ENCODE data around the gene YPEL3. TPM values are rescaled to one million over a fixed set of nuclear protein-coding genes. Genes with fewer than 3 reads are reported as not detected.

Gene YPEL3
- total RNA-seq, 1 donor from 2014 or later = 25.5 TPM

DNA sequence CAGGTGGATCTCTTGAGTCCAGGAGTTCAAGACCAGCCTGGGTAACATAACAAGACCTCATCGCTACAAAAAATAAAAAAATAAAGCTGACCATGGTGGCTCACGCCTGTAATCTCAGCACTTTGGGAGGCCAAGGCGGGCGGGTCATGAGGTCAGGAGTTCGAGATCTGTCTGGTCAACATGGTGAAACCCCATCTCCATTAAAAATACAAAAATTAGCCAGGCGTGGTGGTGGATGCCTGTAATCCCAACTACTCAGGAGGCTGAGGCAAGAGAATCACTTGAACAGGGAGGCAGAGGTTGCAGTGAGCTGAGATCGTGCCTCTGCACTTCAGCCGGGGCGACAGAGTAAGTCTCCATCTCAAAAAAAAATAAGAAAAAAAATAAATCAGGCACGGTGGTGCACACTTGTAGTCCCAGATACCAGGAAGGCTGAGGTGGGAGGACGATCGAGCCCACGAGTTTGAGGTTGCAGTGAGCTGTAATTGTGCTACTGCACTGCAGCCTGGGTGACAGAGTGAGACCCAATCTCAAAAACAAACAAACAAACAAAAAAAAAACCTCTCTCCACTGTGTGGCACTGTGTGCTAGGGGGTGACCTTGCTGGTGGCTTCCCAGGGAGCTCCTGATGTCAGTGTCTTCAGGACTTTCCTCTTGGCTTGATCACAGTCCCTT lies 46.8 kb upstream of the YPEL3 start:
- Histone ChIP-seq H3K36me3 (ENCODE audit: control insufficient read depth, insufficient read depth, low read length) (no peaks in the 10 kb centered on the region), H3K27me3 (ENCODE audit: control insufficient read depth, insufficient read depth, low read length) (no peaks in the 10 kb centered on the region), H3K4me3 (ENCODE audit: low read depth, low read length) (no peak overlapping the region)
- TF ChIP-seq, protein P1, sequence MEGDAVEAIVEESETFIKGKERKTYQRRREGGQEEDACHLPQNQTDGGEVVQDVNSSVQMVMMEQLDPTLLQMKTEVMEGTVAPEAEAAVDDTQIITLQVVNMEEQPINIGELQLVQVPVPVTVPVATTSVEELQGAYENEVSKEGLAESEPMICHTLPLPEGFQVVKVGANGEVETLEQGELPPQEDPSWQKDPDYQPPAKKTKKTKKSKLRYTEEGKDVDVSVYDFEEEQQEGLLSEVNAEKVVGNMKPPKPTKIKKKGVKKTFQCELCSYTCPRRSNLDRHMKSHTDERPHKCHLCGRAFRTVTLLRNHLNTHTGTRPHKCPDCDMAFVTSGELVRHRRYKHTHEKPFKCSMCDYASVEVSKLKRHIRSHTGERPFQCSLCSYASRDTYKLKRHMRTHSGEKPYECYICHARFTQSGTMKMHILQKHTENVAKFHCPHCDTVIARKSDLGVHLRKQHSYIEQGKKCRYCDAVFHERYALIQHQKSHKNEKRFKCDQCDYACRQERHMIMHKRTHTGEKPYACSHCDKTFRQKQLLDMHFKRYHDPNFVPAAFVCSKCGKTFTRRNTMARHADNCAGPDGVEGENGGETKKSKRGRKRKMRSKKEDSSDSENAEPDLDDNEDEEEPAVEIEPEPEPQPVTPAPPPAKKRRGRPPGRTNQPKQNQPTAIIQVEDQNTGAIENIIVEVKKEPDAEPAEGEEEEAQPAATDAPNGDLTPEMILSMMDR (IDR thresholded peaks at IDR 0.05; ENCODE audit: insufficient read depth, low read length, poor library complexity, severe bottlenecking) = no peak
- DNase-seq (ENCODE audit: low read depth) = no peak

GRCh38 chr16:30141750-30142149 lies 45.7 kb upstream of the YPEL3 start:
- H3K27me3 ChIP-seq (ENCODE audit: control insufficient read depth, insufficient read depth, low read length) = no peaks in the 10 kb centered on the region
- no peak for DNase-seq (ENCODE audit: low read depth)
- no peak overlapping the region for H3K4me3 ChIP-seq (ENCODE audit: low read depth, low read length)
- TF ChIP-seq, protein P1 (IDR thresholded peaks at IDR 0.05; ENCODE audit: insufficient read depth, low read length, poor library complexity, severe bottlenecking) = no peak
- H3K36me3 ChIP-seq (ENCODE audit: control insufficient read depth, insufficient read depth, low read length) = no peaks in the 10 kb centered on the region

DNA sequence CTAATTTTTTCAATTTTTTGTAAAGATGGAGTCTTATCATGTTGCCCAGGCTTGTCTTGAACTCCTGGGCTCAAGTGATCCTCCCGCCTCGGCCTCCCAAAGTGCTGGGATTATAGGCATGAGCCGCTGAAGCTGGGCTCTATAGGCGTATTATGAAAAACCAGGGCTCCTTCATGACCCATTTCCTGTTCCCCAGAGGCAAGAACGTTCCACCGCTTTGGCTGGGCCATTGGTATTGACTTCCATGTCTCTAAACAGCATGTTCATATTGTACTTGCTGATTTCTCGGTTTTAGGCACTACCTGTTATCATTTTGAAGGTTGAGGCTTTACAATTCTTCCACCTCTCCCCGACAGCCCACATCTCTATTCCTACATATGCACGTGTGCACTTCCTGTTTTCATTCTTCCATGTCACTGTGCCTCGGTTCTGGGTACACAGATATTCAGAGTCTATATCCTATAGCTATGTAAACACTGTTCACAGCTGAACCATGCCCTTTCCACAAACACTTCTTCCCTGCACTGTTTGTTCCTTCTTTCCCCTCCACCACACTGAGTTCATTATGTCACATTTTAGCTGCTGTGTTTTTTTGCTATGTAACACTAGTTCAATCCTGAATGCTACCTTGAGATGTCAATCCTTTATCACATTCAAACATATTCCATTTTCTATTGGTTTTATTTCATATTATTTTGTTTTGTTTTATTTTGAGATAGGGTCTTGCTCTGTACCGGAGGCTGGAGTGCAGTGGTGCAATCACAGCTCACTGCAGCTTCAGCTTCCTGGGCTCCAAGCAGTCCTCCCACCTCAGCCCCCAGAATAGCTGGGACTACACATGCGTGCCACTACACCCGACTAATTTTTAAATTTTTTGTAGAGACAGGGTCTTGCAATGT lies 43.8 kb upstream of the YPEL3 start:
- Histone ChIP-seq H3K4me3 (ENCODE audit: low read depth, low read length) (no peak overlapping the region), H3K27me3 (ENCODE audit: control insufficient read depth, insufficient read depth, low read length) (no peaks in the 10 kb centered on the region), H3K36me3 (ENCODE audit: control insufficient read depth, insufficient read depth, low read length) (no peaks in the 10 kb centered on the region)
- no peak for DNase-seq (ENCODE audit: low read depth)
- TF ChIP-seq, protein P1 (IDR thresholded peaks at IDR 0.05; ENCODE audit: insufficient read depth, low read length, poor library complexity, severe bottlenecking) = no peak

DNA sequence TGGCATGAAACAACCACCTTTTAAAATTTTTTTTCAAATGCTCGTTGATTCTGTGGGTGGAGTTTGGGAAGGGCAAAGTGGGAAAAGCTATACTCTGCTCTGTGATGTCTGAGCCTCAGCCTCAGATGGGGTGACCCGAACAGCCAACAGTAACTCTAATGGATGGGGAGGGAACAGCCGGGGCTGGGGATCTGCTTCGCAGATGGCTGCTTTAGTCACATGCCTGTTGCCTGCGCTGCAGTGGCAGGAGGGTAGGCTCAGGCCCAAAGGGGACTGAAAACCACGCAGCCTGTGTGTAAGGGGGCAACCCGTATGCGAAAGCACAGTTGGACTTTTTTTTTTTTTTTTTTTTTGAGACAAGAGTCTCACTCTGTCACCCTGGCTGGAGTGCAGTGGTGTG lies 41.9 kb upstream of the YPEL3 start:
- no peaks in the 10 kb centered on the region for H3K27me3 ChIP-seq (ENCODE audit: control insufficient read depth, insufficient read depth, low read length)
- no peaks in the 10 kb centered on the region for H3K36me3 ChIP-seq (ENCODE audit: control insufficient read depth, insufficient read depth, low read length)
- TF ChIP-seq, protein P1 (IDR thresholded peaks at IDR 0.05; ENCODE audit: insufficient read depth, low read length, poor library complexity, severe bottlenecking) = no peak
- DNase-seq (ENCODE audit: low read depth) = no peak
- no peak overlapping the region for H3K4me3 ChIP-seq (ENCODE audit: low read depth, low read length)

GRCh38 chr16:30136971-30137605 lies 41.1 kb upstream of the YPEL3 start:
- DNase-seq (ENCODE audit: low read depth) = no peak
- TF ChIP-seq, protein P1 (IDR thresholded peaks at IDR 0.05; ENCODE audit: insufficient read depth, low read length, poor library complexity, severe bottlenecking) = no peak
- Histone ChIP-seq H3K27me3 (ENCODE audit: control insufficient read depth, insufficient read depth, low read length) (no peaks in the 10 kb centered on the region), H3K4me3 (ENCODE audit: low read depth, low read length) (no peak overlapping the region), H3K36me3 (ENCODE audit: control insufficient read depth, insufficient read depth, low read length) (no peaks in the 10 kb centered on the region)

Data from kidney epithelial cell (primary cell).